ENCODE measurements around the gene CEP63. TPM values are rescaled to one million over a fixed set of nuclear protein-coding genes. Genes with fewer than 3 reads are reported as not detected.
"Not testable (repeated sequence)": the region's sequence is repeated elsewhere in the genome, so short reads cannot be mapped to it uniquely, and the experiment has no call there.

CEP63 gene
- polyA plus RNA-seq, 1 experiment = 16.3 TPM

- H3K9me3 ChIP-seq (ENCODE audit: control insufficient read depth, insufficient read depth, low read length) = no peaks in the 10 kb centered on the region; the same call in 1 of the 2 replicates
- no peak for TF ChIP-seq CTCF (IDR thresholded peaks at IDR 0.05; ENCODE audit: low read depth, low read length)
- no peaks in the 10 kb centered on the region for H3K27me3 ChIP-seq (ENCODE audit: control insufficient read depth, insufficient read depth, low read length)
- CTCF ChIA-PET = no interaction called here
- POLR2A ChIA-PET = no interaction called here
- H3K27ac ChIP-seq (ENCODE audit: low read depth, low read length) = no peak overlapping the region
- DNase-seq (ENCODE audit: low read depth, low spot score) = no peak
- H3K4me3 ChIP-seq (ENCODE audit: low read depth, low read length) = no peak overlapping the region
Measured at GRCh38 chr3:134579141-134579665, 93.3 kb downstream of the CEP63 start.

GRCh38 chr3:134590766-134591165 lies 104.9 kb downstream of the CEP63 start:
- peaks cover 14% of the 10 kb centered on the region for H3K27me3 ChIP-seq (ENCODE audit: control insufficient read depth, insufficient read depth, low read length)
- ChIA-PET POLR2A (no interaction called here), CTCF (interaction anchor here (0.9 to 3.5 kb wide), 4 partner anchors 8 to 164 kb away, joined by 3 to 20 read pairs (median 4); no protein-coding TSS in a partner anchor)
- TF ChIP-seq CTCF (IDR thresholded peaks at IDR 0.05; ENCODE audit: low read depth, low read length) = no peak
- no peak overlapping the region for H3K4me3 ChIP-seq (ENCODE audit: low read depth, low read length)
- H3K27ac ChIP-seq (ENCODE audit: low read depth, low read length) = no peak overlapping the region
- no peaks in the 10 kb centered on the region for H3K9me3 ChIP-seq (ENCODE audit: control insufficient read depth, insufficient read depth, low read length)
- DNase-seq (ENCODE audit: low read depth, low spot score) = no peak

GRCh38 chr3:134592806-134593205 lies 106.9 kb downstream of the CEP63 start:
- ChIA-PET POLR2A (no interaction called here), CTCF (interaction anchor here (2.0 to 3.5 kb wide), 2 partner anchors 9 to 162 kb away, joined by 5 to 20 read pairs; no protein-coding TSS in a partner anchor)
- Histone ChIP-seq H3K4me3 (ENCODE audit: low read depth, low read length) (no peak overlapping the region), H3K27ac (ENCODE audit: low read depth, low read length) (no peak overlapping the region), H3K27me3 (ENCODE audit: control insufficient read depth, insufficient read depth, low read length) (peaks cover 21% of the 10 kb centered on the region), H3K9me3 (ENCODE audit: control insufficient read depth, insufficient read depth, low read length) (no peaks in the 10 kb centered on the region)
- no peak for DNase-seq (ENCODE audit: low read depth, low spot score)
- TF ChIP-seq CTCF (IDR thresholded peaks at IDR 0.05; ENCODE audit: low read depth, low read length) = no peak

- H3K27me3 ChIP-seq (ENCODE audit: control insufficient read depth, insufficient read depth, low read length) = peaks cover 23% of the 10 kb centered on the region
- no peak for DNase-seq (ENCODE audit: low read depth, low spot score)
- H3K4me3 ChIP-seq (ENCODE audit: low read depth, low read length) = no peak overlapping the region
- no peak overlapping the region for H3K27ac ChIP-seq (ENCODE audit: low read depth, low read length)
- ChIA-PET CTCF (interaction anchor here (0.6 to 2.0 kb wide), 3 partner anchors 38 to 160 kb away, joined by 3 to 7 read pairs (median 5); no protein-coding TSS in a partner anchor), POLR2A (no interaction called here)
- TF ChIP-seq CTCF (IDR thresholded peaks at IDR 0.05; ENCODE audit: low read depth, low read length) = no peak
- H3K9me3 ChIP-seq (ENCODE audit: control insufficient read depth, insufficient read depth, low read length) = no peaks in the 10 kb centered on the region
Measured at GRCh38 chr3:134594331-134594741, 108.5 kb downstream of the CEP63 start.

- H3K9me3 ChIP-seq (ENCODE audit: control insufficient read depth, insufficient read depth, low read length); H3K4me3 ChIP-seq (ENCODE audit: low read depth, low read length); DNase-seq (ENCODE audit: low read depth, low spot score); H3K27ac ChIP-seq (ENCODE audit: low read depth, low read length); POLR2A ChIA-PET: not testable (repeated sequence)
- CTCF ChIA-PET = interaction anchor here (0.6 to 1.7 kb wide), 2 partner anchors 39 to 160 kb away, joined by 3 to 7 read pairs; no protein-coding TSS in a partner anchor
- H3K27me3 ChIP-seq (ENCODE audit: control insufficient read depth, insufficient read depth, low read length) = peaks cover 23% of the 10 kb centered on the region
Measured at GRCh38 chr3:134594986-134595385, 109.1 kb downstream of the CEP63 start.
